ENCODE results near the gene CACNA1I. TPM values are rescaled to one million over a fixed set of nuclear protein-coding genes. Genes with fewer than 3 reads are reported as not detected.

The CACNA1I gene
- total and polyA plus RNA-seq, 2 donors from 2014 or later, result 0.63 TPM; not detected in 1

DNA sequence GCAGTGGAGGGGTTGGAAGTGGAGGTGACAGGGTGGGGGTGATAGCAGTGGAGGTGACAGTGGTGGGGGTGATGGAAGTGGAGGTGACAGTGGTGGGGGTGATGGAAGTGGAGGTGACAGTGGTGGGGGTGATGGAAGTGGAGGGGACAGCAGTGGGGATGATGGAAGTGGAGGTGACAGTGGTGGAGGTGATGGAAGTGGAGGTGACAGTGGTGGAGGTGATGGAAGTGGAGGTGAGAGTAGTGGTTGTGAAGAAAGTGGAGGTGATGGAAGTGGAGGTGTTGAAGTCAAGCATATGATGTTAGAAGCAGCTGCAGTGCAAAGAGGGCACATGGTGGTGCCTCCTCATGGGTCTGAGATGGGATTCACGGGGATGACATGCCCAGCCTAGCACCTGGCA lies 141.5 kb downstream of the CACNA1I start:
- TF ChIP-seq, protein P1, sequence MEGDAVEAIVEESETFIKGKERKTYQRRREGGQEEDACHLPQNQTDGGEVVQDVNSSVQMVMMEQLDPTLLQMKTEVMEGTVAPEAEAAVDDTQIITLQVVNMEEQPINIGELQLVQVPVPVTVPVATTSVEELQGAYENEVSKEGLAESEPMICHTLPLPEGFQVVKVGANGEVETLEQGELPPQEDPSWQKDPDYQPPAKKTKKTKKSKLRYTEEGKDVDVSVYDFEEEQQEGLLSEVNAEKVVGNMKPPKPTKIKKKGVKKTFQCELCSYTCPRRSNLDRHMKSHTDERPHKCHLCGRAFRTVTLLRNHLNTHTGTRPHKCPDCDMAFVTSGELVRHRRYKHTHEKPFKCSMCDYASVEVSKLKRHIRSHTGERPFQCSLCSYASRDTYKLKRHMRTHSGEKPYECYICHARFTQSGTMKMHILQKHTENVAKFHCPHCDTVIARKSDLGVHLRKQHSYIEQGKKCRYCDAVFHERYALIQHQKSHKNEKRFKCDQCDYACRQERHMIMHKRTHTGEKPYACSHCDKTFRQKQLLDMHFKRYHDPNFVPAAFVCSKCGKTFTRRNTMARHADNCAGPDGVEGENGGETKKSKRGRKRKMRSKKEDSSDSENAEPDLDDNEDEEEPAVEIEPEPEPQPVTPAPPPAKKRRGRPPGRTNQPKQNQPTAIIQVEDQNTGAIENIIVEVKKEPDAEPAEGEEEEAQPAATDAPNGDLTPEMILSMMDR (IDR thresholded peaks at IDR 0.05; ENCODE audit: borderline replicate concordance, extremely low read depth, insufficient read depth), result no peak
- DNase-seq (no peak), FAIRE-seq (no peak)
- H3K4me1 ChIP-seq (ENCODE audit: control insufficient read depth in 2 of 3, insufficient read depth in 2 of 3, low read depth in 1 of 3, low read length in 3 of 3), result no peaks in the 10 kb centered on the region
- no peaks in the 10 kb centered on the region for H3K27me3 ChIP-seq (ENCODE audit: control insufficient read depth, insufficient read depth, low read length)
- H3K27ac ChIP-seq (ENCODE audit: low read depth in 2 of 2, low read length in 2 of 2), result no peak overlapping the region
- no peaks in the 10 kb centered on the region for H3K36me3 ChIP-seq (ENCODE audit: control insufficient read depth in 2 of 3, insufficient read depth in 3 of 3, low read length in 3 of 3)
- intact Hi-C loops (cut with DNase I), result no loop called here
- H3K9me3 ChIP-seq (ENCODE audit: control insufficient read depth in 2 of 3, insufficient read depth in 1 of 3, low read length in 3 of 3), result no peaks in the 10 kb centered on the region
- no peak overlapping the region for H3K4me3 ChIP-seq (ENCODE audit: low read length in 3 of 3)
- no peak overlapping the region for H3K9ac ChIP-seq (ENCODE audit: low read length in 3 of 3)

DNA sequence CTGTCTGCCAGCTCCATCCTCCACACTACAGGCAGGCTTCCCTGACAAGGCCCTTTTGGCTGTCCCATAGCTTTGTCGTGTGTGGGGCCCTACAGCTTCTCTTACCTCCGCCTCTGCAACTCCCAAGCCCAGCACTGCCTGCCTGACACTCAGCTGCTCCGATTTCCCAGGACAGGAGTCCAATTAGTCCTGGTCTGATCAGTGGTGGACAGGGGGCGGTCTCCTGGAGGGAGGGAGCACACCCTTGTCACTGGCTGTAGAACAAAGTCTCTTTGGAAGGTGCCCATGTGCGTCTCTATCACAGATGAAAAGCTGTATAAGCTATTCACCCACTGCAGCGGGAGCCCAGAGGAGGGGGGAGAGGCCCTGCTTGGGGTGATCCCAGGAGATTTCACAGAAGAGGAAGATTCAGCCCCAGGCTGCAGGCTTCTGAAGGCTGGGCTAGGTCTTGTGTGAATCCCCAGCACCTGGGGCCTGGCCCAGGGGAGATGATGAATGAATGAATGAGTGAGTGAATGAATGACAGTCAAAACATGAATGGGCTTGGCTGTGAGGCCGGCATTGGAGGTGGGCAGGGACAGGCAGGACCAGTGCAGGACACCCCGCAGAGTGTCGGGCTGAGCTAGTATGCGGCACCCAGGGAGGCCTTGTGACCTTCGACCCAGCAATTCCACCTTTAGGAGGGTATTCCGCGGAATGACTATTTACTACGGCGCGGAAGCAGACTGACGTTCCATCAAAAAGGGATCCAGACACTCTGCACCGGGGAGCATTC lies 142.4 kb downstream of the CACNA1I start:
- intact Hi-C loops (cut with DNase I), result no loop called here
- no peaks in the 10 kb centered on the region for H3K36me3 ChIP-seq (ENCODE audit: control insufficient read depth in 2 of 3, insufficient read depth in 3 of 3, low read length in 3 of 3)

DNA sequence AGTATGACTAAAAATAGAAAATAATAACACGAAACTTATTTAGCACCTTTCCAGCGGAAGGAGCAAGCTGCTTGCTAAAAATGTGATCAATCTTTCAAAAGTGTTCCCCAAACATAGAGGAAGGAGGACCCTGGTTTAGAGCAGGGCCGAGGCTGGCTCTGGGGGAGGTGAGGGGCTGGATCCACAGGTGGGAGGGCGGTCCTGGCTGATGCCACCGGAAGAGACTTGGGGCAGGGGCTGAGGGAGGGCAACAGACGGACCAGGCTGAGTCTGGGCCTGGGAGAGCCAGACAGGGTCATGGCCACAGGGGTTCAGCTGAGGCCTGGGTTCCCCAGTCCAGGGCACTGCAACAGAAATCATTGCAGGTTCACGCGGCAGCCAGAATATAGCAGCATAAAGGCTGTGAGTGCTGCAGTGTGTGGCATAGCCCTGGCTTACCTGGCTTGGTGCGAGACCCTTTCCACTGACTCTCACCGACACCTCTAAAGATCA lies 143.3 kb downstream of the CACNA1I start:
- intact Hi-C loops (cut with DNase I), result no loop called here
- H3K9ac ChIP-seq (ENCODE audit: low read length in 3 of 3), result no peak overlapping the region
- no peaks in the 10 kb centered on the region for H3K4me1 ChIP-seq (ENCODE audit: control insufficient read depth in 2 of 3, insufficient read depth in 2 of 3, low read depth in 1 of 3, low read length in 3 of 3)
- TF ChIP-seq, protein P1 (IDR thresholded peaks at IDR 0.05; ENCODE audit: borderline replicate concordance, extremely low read depth, insufficient read depth), result no peak
- no peaks in the 10 kb centered on the region for H3K9me3 ChIP-seq (ENCODE audit: control insufficient read depth in 2 of 3, insufficient read depth in 1 of 3, low read length in 3 of 3)
- FAIRE-seq, result no peak
- H3K27me3 ChIP-seq (ENCODE audit: control insufficient read depth, insufficient read depth, low read length), result no peaks in the 10 kb centered on the region
- DNase-seq, result peak in 1 of 5 donors; percentile 48
- H3K36me3 ChIP-seq (ENCODE audit: control insufficient read depth in 2 of 3, insufficient read depth in 3 of 3, low read length in 3 of 3), result no peaks in the 10 kb centered on the region
- no peak overlapping the region for H3K4me3 ChIP-seq (ENCODE audit: low read length in 3 of 3)
- H3K27ac ChIP-seq (ENCODE audit: low read depth in 2 of 2, low read length in 2 of 2), result no peak overlapping the region

More for the DNA sequence above, 142.4 kb downstream of the CACNA1I start:
- no peaks in the 10 kb centered on the region for H3K27me3 ChIP-seq (ENCODE audit: control insufficient read depth, insufficient read depth, low read length)
- no peak overlapping the region for H3K4me3 ChIP-seq (ENCODE audit: low read length in 3 of 3)
- no peak overlapping the region for H3K9ac ChIP-seq (ENCODE audit: low read length in 3 of 3)
- H3K9me3 ChIP-seq (ENCODE audit: control insufficient read depth in 2 of 3, insufficient read depth in 1 of 3, low read length in 3 of 3), result no peaks in the 10 kb centered on the region
- no peak overlapping the region for H3K27ac ChIP-seq (ENCODE audit: low read depth in 2 of 2, low read length in 2 of 2)
- TF ChIP-seq, protein P1 (IDR thresholded peaks at IDR 0.05; ENCODE audit: borderline replicate concordance, extremely low read depth, insufficient read depth), result no peak
- FAIRE-seq (no peak), DNase-seq (peak in 1 of 5 donors; percentile 46)
- H3K4me1 ChIP-seq (ENCODE audit: control insufficient read depth in 2 of 3, insufficient read depth in 2 of 3, low read depth in 1 of 3, low read length in 3 of 3), result no peaks in the 10 kb centered on the region
